ENCODE measurements around the gene ERCC1.

DNA sequence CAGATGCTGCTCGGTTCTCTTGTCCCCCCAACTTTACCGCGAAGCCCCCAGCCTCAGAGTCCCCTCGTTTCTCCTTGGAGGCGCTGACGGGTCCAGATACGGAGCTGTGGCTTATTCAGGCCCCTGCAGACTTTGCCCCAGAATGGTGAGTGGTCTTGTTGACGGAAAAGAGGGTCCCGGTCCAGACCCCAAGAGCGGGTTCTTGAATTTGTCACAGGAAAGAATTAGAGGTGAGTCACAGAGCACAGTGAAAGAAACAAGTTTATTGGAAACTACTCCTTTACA, 16.7 kb downstream of the ERCC1 start:
- TF ChIP-seq CTCF (conservative IDR thresholded peaks at IDR 0.05; ENCODE audit: low read depth, low read length) (no peak), EZH2 (IDR thresholded peaks at IDR 0.05; ENCODE audit: borderline replicate concordance, low read depth, low read length, poor library complexity, severe bottlenecking) (no peak)
